ENCODE results near the gene RNASE7. TPM values are rescaled to one million over a fixed set of nuclear protein-coding genes. Genes with fewer than 3 reads are reported as not detected.

RNASE7 gene
- total RNA-seq, 1 experiment from 2014 or later = not detected

DNA sequence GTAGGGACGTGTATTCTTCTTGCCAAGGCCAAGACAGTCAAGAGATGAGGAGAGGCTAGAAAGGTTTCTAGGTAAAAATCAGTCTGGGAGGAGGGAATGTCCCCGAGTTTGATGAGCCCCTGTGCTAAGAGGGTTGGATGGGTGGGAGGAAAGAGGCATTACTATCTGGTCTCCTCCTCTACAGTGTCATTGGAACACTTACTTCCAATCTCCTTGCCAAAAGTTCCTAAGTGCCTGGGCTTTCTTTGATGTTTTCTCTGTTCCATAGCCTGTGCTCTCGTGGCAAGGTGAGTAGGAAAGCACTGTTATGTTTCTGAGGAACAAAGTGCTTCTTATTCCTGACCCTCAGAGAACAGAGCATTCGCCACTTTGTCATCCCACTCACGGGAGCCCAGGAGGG lies 7.5 kb upstream of the RNASE7 start, which contains the start of gene RNASE13:
TSS of gene RNASE13 (minus strand) at position 101 of the 400 bp plus-strand sequence. CDS start 519 bp downstream, outside the sequence.
- TF ChIP-seq EZH2phosphoT487 (IDR thresholded peaks at IDR 0.05; ENCODE audit: borderline replicate concordance, low read length) (no peak), EZH2 (IDR thresholded peaks at IDR 0.05; ENCODE audit: low read length, unreplicated experiment) (no peak), CTCF (conservative IDR thresholded peaks at IDR 0.05; ENCODE audit: low read depth, low read length) (no peak)
- POLR2A ChIA-PET (ENCODE audit: unreplicated experiment) = no interaction called here
- no TSS peak for BruUV-seq (replicated peaks)
- no peaks in the 10 kb centered on the region for H4K20me1 ChIP-seq (ENCODE audit: low read length)
- no peak within 1 kb of the TSS for H3K4me3 ChIP-seq (ENCODE audit: low read length)
- H3K4me2 ChIP-seq (ENCODE audit: low read length) = no peak within 1 kb of the TSS
- H3K9me3 ChIP-seq (ENCODE audit: low read length) = no peaks in the 10 kb centered on the region
- peaks cover 85% of the 10 kb centered on the region for H3K27me3 ChIP-seq (ENCODE audit: low read length)
- H3K79me2 ChIP-seq (ENCODE audit: low read length) = no peaks in the 10 kb centered on the region
- intact Hi-C loops (cut with micrococcal nuclease) = no loop called here
- no peaks in the 10 kb centered on the region for H3K4me1 ChIP-seq (ENCODE audit: insufficient read depth, low read length)
- H3K36me3 ChIP-seq (ENCODE audit: low read depth, low read length) = no peaks in the 10 kb centered on the region
- H3K27ac ChIP-seq (ENCODE audit: low read length) = no peak within 1 kb of the TSS
- ATAC-seq (no peak), DNase-seq (no peak)
- CTCF ChIA-PET = no interaction called here
- H3F3A ChIP-seq (ENCODE audit: low read length, unreplicated experiment) = no peaks in the 10 kb centered on the region
- H3K9ac ChIP-seq (ENCODE audit: low read length) = no peak within 1 kb of the TSS
- no peaks in the 10 kb centered on the region for H3K9me2 ChIP-seq (replicated peaks; ENCODE audit: low read length)
- H2AFZ ChIP-seq (ENCODE audit: low read length) = no peak within 1 kb of the TSS

- peaks cover 65% of the 10 kb centered on the region for H3K27me3 ChIP-seq (ENCODE audit: low read length)
- H3K79me2 ChIP-seq (ENCODE audit: low read length) = no peaks in the 10 kb centered on the region
- no peaks in the 10 kb centered on the region for H3K36me3 ChIP-seq (ENCODE audit: low read depth, low read length)
- H3F3A ChIP-seq (ENCODE audit: low read length, unreplicated experiment) = no peaks in the 10 kb centered on the region
- no peaks in the 10 kb centered on the region for H4K20me1 ChIP-seq (ENCODE audit: low read length)
- POLR2A ChIA-PET (ENCODE audit: unreplicated experiment) = interaction anchor here (0.6 kb wide), 1 partner anchor 1218 kb away, joined by 4 read pairs; no protein-coding TSS in a partner anchor
- no peak overlapping the region for H3K4me2 ChIP-seq (ENCODE audit: low read length)
- no peak for TF ChIP-seq EZH2phosphoT487 (IDR thresholded peaks at IDR 0.05; ENCODE audit: borderline replicate concordance, low read length)
- TF ChIP-seq EZH2 (IDR thresholded peaks at IDR 0.05; ENCODE audit: low read length, unreplicated experiment) = no peak
- no peak for TF ChIP-seq CTCF (conservative IDR thresholded peaks at IDR 0.05; ENCODE audit: low read depth, low read length)
- CTCF ChIA-PET = no interaction called here
- no peak overlapping the region for H3K9ac ChIP-seq (ENCODE audit: low read length)
- no peaks in the 10 kb centered on the region for H3K9me2 ChIP-seq (replicated peaks; ENCODE audit: low read length)
- no peaks in the 10 kb centered on the region for H3K9me3 ChIP-seq (ENCODE audit: low read length)
- DNase-seq (peak; percentile 32), ATAC-seq (no peak)
- no TSS peak for BruUV-seq (replicated peaks)
- H3K4me3 ChIP-seq (ENCODE audit: low read length) = no peak overlapping the region
- H2AFZ ChIP-seq (ENCODE audit: low read length) = no peak overlapping the region
- H3K27ac ChIP-seq (ENCODE audit: low read length) = no peak overlapping the region
- no peaks in the 10 kb centered on the region for H3K4me1 ChIP-seq (ENCODE audit: insufficient read depth, low read length)
- intact Hi-C loops (cut with micrococcal nuclease) = no loop called here
Measured at GRCh38 chr14:21036751-21037150, 5.4 kb upstream of the RNASE7 start.

DNA sequence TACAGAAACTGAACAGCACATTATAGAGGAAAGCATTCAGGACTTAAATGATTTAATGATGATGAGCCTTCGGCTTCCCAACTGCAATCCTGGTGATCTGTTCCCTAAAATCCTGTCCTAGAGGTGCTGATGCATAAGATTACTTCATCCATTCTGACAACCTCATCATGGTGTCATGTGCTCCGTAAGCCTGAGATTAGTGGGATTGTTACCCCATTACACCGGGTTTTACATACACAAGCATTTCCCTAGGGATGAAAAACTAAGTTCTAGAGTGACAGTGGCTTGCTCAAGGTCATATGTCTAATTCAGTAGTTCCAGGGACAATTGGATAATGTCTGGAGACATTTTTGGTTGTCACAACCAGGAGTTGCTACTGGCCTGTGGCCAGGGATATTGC lies 5.0 kb upstream of the RNASE7 start:
- Histone ChIP-seq H3K4me2 (ENCODE audit: low read length) (no peak overlapping the region), H3K9ac (ENCODE audit: low read length) (no peak overlapping the region), H4K20me1 (ENCODE audit: low read length) (no peaks in the 10 kb centered on the region), H3K9me3 (ENCODE audit: low read length) (no peaks in the 10 kb centered on the region), H3K27ac (ENCODE audit: low read length) (no peak overlapping the region), H2AFZ (ENCODE audit: low read length) (no peak overlapping the region), H3K27me3 (ENCODE audit: low read length) (peaks cover 61% of the 10 kb centered on the region), H3K4me3 (ENCODE audit: low read length) (no peak overlapping the region), H3F3A (ENCODE audit: low read length, unreplicated experiment) (no peaks in the 10 kb centered on the region), H3K9me2 (replicated peaks; ENCODE audit: low read length) (no peaks in the 10 kb centered on the region), H3K4me1 (ENCODE audit: insufficient read depth, low read length) (no peaks in the 10 kb centered on the region), H3K79me2 (ENCODE audit: low read length) (no peaks in the 10 kb centered on the region), H3K36me3 (ENCODE audit: low read depth, low read length) (no peaks in the 10 kb centered on the region)
- intact Hi-C loops (cut with micrococcal nuclease) = no loop called here
- DNase-seq (no peak), ATAC-seq (no peak)
- BruUV-seq (replicated peaks) = no TSS peak
- TF ChIP-seq CTCF (conservative IDR thresholded peaks at IDR 0.05; ENCODE audit: low read depth, low read length) (no peak), EZH2 (IDR thresholded peaks at IDR 0.05; ENCODE audit: low read length, unreplicated experiment) (no peak), EZH2phosphoT487 (IDR thresholded peaks at IDR 0.05; ENCODE audit: borderline replicate concordance, low read length) (no peak)
- ChIA-PET CTCF (no interaction called here), POLR2A (ENCODE audit: unreplicated experiment) (interaction anchor here (0.6 kb wide), 1 partner anchor 1218 kb away, joined by 4 read pairs; no protein-coding TSS in a partner anchor)
